HG02884 (cell line): ENCODE measurements around the gene SIAE.

Source experiments
- ATAC-seq: cut with Tn5 transposase; IDR thresholded peaks from one replicate; pipeline ENCODE4 v1.9.1; 2021; ENCODE audit warnings: mild to moderate bottlenecking, moderate library complexity; ENCODE audit not compliant: unreplicated experiment

The SIAE gene

DNA sequence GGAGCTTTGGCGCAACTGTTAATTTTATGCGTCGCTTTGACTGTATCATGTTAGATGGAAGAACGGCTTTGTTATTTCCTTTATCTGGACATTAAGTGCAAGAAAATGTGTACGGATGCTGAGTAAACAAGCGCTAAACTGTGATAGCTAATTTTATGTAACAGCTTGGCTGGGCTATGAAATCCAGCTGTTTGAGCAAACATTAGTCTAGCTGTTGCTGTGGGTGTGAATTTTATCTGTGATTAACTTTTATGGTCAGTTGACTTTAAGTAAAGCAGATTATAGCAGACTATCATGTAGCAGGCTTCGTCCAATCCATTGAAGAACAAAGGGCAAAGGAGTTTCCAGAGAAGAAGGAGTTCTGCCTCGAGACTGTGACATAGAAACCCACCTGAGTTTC lies 89.8 kb downstream of the SIAE start:
- ATAC-seq = no peak
